GM18502 (cell line): ENCODE measurements around the gene TNNI3.
"Not testable (repeated sequence)": the region's sequence is repeated elsewhere in the genome, so short reads cannot be mapped to it uniquely, and the experiment has no call there.

Experiments used
- ATAC-seq: cut with Tn5 transposase; IDR thresholded peaks from one replicate; pipeline ENCODE4 v1.9.1; 2021; ENCODE audit warnings: mild to moderate bottlenecking; ENCODE audit not compliant: unreplicated experiment, poor library complexity

Gene TNNI3

GRCh38 chr19:55116232-55116858 lies 41.2 kb downstream of the TNNI3 start:
- no peak for ATAC-seq

- no peak for ATAC-seq
Observed at GRCh38 chr19:55115446-55116065, 42.0 kb downstream of the TNNI3 start.

- no peak for ATAC-seq
Observed at GRCh38 chr19:55114566-55115145, 42.9 kb downstream of the TNNI3 start.

- no peak for ATAC-seq
Observed at GRCh38 chr19:55113570-55114039, 43.9 kb downstream of the TNNI3 start.

DNA sequence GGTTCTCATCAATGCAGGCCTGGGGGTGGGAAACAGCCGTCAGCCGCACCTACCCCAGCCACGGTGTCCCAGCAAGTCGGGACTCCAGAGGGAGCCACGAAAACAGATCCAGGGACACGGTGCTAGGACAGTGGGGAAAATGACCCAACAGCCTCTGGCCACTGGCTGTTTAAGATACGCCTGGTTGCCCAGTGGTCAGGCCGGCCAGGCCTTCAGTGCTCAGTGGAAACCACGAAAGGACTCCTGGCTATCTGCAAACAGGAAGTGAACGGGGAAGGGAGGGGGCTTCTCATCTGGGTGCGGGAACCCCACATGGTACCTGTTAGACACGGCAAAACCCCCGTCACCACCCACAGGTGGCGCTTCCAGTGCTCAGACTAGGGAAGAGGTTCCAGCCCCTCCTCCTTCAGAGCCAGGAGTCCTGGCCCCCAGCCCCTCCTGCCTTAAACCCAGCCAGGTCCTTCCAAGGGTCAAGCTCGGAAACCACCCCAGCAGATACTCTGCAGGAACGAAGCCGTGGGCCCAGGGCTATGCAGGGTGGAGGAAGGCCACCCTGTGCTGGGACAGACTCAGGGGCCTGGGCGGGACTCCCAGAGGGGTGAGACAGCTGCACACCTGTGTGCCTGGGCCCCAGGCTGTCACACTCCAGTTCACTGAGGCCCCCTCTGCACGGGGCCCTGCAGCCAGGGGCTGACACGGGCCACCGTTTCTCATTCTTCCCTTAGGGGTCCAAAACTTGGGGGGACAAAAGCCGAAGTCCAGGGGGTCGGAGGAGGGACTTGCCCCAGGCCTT lies 44.6 kb downstream of the TNNI3 start:
- no peak for ATAC-seq

- no peak for ATAC-seq
Observed at GRCh38 chr19:55112246-55112776, 45.2 kb downstream of the TNNI3 start.

GRCh38 chr19:55111238-55111831 lies 46.2 kb downstream of the TNNI3 start:
- ATAC-seq, result no peak

DNA sequence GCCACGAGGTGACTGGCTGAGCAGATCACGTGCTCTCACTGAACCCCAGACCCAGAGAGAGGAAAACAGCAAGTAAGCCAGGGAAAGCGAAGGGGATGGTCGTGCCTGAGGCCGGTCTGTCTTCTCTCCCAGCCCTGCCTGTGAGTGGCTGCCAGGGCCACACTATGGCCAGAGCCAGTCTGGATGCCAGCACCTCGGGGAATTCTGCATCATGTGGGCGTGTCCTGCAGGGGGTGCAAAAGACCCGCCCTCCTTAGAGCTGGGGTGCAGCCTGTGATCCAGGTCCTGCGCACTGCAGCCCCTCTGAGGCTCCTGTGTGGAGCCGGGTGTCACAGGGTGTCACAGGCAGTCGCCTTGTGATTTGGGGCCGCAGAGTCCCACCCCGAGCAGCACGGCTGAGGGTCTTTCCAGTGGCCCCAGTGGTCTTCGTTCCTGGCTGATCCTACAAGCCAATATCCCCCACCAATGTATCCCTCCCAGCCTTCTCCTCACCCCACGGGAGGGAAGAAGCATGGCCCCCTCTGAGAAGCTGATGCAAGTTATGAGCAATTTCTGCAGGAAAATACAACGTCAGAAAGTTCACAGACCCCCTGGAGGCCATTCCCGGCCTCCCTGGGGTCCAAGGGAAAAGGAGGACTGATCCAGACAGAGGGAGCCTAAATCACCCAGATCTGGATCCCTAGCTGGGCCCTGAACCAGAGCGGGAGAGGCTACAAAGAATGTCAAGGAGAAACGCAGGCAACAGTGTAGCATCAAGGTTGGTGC lies 47.8 kb downstream of the TNNI3 start:
- ATAC-seq, result no peak

GRCh38 chr19:55107252-55107651 lies 50.3 kb downstream of the TNNI3 start:
- not testable (repeated sequence) for ATAC-seq

GRCh38 chr19:55106591-55106990 lies 50.9 kb downstream of the TNNI3 start:
- no peak for ATAC-seq

- no peak for ATAC-seq
Observed at GRCh38 chr19:55105237-55105636, 52.3 kb downstream of the TNNI3 start.

GRCh38 chr19:55103190-55103589 lies 54.3 kb downstream of the TNNI3 start:
- ATAC-seq, result no peak
